HG03575 (cell line): Measurements from ENCODE around the gene TEX2.
A peak's percentile ranks its signal among the peaks of the same experiment; 100 is the strongest.

Experiments
- ATAC-seq: cut with Tn5 transposase; IDR thresholded peaks from one replicate; pipeline ENCODE4 v1.9.1; 2021; ENCODE audit not compliant: unreplicated experiment, insufficient number of reproducible peaks, low FRiP score; ENCODE audit errors: extremely low read depth

The TEX2 gene

GRCh38 chr17:64153565-64154312 lies 109.3 kb downstream of the TEX2 start:
- ATAC-seq: no peak

GRCh38 chr17:64152428-64153125 lies 110.5 kb downstream of the TEX2 start:
- no peak for ATAC-seq

DNA sequence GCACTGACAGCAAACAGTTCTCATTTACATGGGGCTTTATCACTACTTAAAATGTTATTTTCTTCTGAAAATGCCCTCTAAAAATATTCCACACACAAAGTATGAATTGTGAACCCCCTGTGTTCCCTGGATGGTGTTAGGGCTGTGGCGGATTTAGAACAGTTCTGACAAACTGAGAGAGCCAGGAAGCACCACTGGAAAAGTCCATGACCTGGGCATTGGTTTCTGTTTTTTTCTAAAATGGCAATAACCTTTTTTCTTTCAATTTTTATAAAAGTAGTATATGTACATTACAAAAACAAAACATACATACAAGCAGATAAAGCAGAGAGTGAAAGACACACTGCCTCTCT lies 112.1 kb downstream of the TEX2 start:
- no peak for ATAC-seq

DNA sequence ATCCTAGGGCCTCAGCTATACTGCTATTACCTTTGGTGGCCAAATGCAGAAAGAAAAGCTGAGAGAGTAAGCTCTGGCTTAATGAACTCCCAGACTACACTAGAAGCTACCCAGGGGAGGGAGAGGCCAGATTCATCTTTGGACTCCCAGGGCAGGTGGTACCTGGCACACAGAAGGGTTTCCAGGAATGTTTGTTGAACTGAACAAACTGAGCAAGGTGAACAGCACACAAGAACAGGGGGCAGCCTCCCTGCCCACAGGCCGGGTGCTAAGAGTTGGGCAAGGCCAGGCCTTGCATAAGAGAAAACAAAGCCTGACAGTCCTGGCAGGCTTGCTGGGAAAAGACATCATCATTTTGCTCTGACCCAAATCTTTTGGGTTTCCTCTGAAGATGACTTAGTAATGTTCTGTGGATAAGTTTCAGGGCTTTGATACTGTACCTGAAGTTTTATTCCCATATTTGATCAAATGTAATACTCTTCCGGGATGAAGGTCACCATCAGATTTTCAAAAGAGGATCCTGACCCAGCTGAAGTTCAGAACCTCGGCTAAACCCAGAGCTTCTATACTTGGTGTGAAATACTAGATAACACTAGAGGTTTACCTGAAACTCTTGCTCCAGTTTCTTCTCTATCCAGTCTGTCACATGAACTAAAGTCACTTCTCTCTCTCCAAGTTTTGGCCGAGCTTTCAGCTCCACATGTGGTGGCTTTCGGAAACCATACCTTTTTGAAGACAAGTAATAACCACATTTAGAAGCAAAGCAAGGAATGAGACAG lies 112.6 kb downstream of the TEX2 start:
- ATAC-seq: no peak

GRCh38 chr17:64149196-64149595 lies 113.9 kb downstream of the TEX2 start:
- ATAC-seq: no peak

DNA sequence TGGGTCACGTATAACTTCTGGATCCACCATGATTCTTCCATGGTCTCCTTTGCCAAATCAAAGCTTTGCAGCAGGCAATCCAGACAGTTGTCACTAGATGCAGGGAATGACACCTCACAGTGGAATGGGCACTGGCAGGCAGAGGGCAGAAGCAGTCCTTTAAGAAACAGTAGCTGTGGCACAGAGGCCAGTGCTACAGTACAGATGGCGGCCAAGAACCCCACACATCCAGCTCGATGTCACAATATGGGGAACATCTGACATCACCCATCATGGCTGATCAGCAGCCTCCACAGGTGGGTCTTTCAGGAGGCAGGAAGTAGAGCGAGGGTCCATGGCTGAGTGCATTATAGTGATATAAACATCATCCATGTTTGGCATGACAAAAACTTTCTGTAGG lies 114.4 kb downstream of the TEX2 start:
- no peak for ATAC-seq

DNA sequence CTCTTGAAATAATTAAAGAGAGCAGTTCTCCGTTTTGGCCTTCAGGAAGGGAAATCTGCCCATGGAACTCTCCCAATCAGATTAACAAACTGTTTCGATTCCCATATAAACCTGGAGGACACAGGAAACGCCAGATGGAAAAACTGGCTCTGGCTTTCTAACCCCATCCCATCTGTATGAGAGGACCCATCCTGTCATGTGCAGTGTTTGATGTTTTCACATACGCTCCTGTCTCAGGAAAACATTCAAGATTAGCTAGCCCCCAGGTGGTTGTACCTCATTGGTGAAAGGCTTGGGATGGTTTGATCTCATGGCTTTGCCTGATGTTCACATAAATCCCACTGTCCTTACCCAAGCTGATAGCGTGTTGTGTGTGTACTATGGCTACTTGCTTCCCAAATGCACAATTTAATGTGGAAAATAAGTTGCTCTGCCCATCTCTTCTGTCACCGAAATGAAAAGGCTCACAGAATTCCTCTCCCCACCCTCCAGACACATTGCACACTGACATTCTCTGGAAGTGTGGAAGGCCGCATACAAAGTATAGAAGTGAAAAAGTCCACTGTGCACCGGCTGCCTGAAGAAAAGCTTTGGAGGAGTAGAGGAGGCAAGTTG lies 114.9 kb downstream of the TEX2 start:
- no peak for ATAC-seq

DNA sequence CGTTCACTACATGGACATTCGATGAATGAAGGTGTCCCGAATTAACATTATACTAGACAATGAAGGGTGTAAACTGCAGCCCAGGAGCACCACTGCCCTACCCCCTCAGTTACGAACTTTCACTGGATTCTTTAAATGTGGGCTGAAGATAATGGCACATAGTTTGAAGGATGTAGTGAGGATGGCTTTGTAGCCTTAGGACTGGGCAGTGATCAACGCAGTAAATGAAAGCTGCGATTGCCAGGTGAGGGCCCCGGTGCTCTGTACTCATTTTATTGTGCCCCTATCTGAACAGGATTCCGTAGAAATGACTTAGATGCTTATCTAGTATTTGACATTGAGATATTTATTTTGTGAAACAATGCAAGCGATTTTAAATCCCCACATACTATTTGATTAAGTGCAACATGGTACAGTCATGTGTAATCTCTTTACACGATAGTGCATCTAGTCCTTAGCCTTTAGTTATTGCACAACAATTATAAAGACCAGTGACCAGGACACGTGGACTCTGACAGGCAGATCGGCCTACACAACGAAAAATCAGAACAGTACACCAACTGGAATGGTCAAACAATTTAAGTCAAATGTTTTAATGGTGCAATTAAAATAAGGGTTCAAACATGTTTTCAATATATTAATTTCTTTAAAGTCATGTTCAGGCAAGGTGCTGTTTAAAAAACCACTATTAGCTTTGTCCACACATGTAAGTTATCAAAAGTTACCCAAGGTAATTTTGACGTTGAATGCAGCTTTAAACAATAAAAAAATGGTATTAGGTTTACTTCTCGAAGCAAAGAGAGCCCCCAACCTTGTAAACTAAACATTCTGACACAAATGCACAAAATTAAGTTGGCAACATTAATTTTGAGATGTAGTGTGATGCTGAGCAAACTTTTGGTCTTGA lies 115.7 kb downstream of the TEX2 start:
- no peak for ATAC-seq

GRCh38 chr17:64146418-64147109 lies 116.5 kb downstream of the TEX2 start:
- ATAC-seq: no peak

DNA sequence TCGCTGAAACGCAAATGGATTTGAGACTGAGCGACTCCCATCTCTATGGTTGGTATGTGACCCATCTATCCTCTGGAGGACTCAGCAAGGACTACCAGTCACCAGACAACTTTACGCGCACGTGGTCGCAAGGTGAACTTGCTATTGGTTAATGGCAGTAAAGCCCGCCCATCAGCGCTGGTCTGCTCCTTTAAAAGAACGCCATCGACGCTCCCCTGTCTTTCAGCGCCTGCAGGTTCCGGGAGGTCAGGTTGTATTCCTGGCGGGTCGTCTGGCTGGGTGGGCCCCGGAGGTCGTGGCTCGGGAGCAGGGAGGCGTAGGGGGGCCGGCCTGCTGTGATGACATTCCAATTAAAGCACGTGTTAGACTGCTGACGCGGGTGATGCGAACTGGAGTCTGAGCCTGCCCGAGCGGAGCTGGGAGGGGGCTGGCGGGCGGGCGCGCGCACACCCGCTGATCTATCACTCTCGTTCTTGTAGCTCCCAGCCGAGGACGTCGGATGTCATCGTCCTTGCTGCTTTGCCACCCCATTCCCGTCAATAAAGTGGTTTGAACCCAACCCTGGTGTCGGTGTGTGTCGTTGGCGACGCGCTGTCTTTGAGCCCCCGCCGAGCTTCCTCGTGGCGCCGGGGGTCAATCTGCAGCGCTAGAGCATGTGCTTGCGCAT lies 117.2 kb downstream of the TEX2 start:
- ATAC-seq: peak; percentile 90

- no peak for ATAC-seq
These were observed 117.7 kb downstream of the TEX2 start for GRCh38 chr17:64145375-64145750.

DNA sequence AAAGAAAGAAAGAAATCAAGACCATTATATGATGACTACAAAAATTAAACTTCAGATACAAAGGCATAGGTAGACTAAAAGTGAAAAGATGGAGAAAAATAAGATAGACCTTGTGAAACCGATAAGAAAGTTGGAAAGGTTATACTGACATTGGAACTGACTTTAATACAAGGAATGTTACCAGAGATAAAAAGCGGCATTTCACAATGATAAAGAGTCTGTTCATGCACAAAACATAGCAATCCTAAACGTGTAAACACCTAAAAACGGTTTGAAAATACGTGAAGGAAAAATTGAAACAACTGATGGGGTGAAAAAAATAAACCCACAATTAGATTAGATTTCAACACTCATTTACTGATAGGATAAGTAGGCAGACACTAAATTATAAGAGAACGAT lies 123.5 kb downstream of the TEX2 start:
- ATAC-seq: no peak

- no peak for ATAC-seq
These were observed 124.6 kb downstream of the TEX2 start for GRCh38 chr17:64138441-64138840.

DNA sequence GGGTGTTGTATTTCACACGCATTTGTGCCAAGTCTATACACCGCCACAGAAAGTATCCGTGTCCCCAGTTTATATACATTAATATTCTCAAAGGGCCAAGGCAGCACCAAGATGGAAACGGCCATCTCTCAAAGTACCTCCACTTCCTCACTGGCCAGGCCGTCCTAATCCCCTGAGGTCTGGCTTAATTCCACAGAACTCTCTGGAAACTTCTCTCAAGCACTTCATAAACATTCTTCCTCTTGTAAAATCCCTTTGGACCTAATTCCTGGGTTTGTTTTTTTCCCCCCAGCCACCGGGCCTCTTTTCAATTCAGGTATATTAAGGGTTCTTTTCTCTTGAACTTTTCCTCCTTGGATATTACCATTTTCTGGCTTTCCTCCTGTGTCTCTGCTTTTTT lies 128.1 kb downstream of the TEX2 start:
- no peak for ATAC-seq

DNA sequence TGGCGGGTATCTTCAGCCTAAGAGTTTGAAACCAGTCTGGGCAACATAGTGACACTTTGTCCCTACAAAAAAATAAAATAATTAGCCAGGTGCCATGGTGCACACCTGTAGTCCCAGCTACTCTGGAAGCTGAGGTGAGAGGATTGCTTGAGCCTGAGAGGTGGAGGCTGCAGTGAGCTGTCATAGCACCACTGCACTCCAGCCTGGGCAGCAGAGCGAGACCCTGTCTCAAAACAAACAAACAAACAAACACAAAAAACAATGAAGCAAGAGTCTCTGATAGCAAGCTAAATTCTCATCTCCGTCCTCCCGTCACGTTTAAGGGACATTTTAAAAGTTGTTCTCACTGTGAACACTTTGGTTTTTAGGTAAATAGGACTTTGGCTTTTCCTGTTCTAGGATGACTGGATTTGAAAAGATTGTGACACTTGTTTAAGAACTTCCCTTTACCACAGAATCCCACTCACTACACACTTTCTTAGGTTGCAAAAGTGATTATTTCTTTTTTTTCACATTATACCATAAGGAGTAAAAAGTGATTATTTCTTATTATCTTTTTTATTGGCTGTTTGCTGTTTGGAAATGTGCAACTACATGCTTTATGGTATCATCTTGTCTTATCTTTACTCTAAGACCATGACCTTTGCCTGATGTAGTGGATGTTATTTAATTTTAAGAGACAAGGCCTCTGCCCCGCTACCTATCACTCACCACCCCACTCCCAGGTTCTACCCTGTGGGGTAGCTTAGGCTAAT lies 128.7 kb downstream of the TEX2 start:
- ATAC-seq: no peak

GRCh38 chr17:64133546-64134215 lies 129.4 kb downstream of the TEX2 start:
- ATAC-seq: no peak
